NCI-H1092 treated with DMSO at 0.1 percent for 48 hours (cell line): ENCODE results near the gene RBBP5.
"Not testable (repeated sequence)": the region's sequence is repeated elsewhere in the genome, so short reads cannot be mapped to it uniquely, and the experiment has no call there.

ENCODE experiments used
- DNase-seq: peaks from one replicate; lab custom pipeline; 2025; lab: John Stamatoyannopoulos, UW

Gene RBBP5, protein sequence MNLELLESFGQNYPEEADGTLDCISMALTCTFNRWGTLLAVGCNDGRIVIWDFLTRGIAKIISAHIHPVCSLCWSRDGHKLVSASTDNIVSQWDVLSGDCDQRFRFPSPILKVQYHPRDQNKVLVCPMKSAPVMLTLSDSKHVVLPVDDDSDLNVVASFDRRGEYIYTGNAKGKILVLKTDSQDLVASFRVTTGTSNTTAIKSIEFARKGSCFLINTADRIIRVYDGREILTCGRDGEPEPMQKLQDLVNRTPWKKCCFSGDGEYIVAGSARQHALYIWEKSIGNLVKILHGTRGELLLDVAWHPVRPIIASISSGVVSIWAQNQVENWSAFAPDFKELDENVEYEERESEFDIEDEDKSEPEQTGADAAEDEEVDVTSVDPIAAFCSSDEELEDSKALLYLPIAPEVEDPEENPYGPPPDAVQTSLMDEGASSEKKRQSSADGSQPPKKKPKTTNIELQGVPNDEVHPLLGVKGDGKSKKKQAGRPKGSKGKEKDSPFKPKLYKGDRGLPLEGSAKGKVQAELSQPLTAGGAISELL

DNA sequence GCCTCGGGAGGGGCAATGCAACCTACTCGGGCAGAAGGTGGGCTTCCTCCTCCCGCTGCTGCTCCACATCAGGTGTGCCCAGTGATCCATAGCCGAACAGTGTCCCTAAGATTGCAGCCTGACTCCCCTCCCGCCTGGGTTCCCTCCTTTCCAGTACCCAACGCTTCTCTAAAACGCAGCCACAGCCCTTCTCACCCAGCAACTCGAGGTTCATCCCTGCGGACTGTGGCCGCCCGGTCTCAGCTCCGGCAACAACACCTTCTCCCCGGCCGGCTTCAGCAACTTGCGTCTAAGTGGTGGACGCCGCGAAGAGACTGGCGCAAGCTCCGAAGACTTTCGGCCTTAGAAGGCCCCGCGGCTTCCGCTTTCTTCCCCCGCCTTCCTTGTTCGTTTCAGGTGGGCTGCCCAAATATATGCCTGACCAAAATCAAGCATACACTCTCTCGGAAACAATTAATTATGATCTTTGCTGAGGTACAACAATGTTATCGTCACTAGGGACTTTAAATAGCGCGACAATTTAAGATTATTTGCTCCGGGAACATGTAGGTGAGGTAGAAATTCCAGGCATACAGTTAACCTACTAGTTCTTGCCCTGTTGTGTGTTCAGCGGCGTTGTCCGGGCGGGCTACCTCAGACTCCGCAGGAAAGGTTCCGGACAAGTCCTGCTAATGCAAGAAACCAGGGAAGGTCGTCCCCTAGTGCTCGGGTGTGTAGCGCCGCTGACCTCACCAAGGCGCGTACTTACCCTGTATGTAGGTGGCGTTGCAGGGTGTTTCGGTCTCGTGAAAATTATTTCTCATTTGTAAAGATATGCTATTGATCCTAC, at the start of gene RBBP5:
TSS of gene RBBP5 (minus strand) at position 319 of the 829 bp plus-strand sequence. CDS start at position 214, 105 bp downstream.
- peak; percentile 99 for DNase-seq

DNA sequence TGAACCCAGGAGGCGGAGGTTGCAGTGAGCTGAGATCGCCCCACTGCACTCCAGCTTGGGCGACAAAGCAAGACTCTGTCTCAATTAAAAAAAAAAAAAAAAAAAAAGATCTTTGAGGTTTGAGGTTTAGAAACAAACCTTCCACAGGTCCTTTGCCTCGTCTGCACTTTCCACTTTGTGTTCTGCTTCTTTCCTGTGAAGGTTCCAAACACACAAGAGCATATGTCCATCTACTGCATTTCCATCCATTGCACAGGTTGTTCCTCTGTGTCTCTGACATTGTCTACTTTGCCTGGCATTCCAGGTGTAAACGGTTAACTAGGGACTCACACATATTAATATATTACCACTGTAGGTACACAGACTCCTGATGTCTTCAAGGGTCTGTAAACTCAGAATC, 49.6 kb upstream of the RBBP5 start:
- DNase-seq, result no peak

DNA sequence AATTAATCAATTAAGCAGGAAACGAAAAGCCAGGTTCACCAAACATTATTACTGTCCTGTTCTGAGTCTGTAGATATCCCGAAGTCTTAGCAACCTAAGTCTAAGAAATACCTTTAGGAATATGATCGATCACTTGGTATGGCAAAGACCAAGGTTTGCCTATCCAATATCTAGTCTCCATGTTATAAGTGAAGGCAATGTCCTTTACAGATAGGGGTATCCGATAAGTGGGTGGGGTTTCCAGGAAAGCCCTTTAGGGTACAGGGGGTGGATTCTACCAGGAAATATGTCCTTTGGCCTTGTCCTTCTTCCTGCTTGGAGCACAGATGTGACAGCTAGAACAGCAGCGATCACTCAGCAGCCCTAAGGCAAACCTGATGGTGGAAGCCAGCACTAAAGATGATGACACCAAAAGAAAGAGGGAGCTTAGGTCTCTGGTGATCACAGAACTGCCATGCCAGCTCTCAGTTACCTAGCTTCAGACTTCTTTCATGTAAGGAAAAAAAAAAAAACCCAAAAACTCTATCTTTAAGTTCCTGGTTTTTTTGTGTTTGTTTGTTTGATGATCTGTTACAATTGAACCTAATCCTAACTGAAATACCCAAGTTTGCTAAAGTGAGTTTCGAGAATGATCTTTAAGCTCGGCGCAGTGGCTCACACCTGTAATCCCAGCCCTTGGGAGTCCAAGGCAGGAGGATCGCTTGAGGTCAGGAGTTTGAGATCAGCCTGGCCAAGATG, 48.9 kb upstream of the RBBP5 start:
- no peak for DNase-seq

DNA sequence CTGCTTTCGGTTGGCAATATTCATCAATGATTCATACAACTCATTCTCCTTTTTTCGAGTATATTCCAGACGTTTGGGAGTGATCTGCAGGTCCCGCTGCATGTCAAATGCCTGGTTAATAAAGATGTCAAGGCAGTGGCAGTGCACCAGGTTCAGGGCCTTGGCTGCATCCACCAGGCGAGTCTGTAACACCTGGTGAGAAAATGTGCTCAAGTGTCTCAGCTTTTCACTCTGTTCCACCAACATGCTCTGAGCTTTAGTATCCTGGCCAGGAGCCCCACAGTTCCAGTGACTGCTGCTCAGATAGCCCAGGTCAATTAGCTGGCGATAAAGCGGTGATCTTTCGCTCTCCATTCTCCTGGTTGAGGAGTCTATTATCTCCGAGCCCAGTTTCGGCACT, 47.5 kb upstream of the RBBP5 start:
- DNase-seq, result no peak

DNA sequence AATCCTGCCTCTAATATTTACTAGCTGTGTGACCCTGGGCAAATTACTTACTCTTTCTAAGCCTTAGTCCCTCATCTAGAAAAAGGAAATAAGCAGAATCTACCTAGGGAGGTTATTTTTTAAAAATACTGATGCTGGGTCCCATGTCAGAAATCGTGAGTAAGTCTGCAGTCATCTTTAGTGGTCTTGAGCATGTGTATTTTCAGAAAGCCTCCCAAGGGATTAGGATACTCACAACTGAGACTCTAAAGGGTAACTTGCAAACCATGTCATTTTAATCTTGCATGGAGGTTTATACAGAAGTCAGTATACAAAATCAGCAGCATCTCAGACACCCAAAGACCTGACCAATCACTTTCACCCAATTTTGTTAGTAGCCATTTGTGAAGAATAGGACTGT, 46.5 kb upstream of the RBBP5 start:
- no peak for DNase-seq

DNA sequence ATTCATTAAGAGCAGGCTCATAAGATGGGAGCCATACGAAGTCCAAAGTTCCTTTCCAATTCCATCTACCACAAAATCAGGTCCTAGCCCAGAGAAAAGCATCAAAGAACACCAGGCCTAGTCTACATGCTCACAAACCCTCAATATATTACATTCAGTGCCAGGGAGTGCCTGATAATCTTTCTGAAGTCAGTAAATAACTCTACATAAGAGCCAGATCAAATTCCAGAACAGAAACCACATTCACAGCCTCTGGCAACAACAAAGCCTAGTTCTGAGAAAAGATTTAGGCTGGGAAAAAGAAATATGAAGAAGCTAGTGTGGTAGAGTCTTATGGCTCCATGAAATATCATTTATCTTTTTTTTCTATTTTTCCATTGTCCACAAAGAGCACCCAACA, 40.5 kb upstream of the RBBP5 start:
- DNase-seq, result no peak

DNA sequence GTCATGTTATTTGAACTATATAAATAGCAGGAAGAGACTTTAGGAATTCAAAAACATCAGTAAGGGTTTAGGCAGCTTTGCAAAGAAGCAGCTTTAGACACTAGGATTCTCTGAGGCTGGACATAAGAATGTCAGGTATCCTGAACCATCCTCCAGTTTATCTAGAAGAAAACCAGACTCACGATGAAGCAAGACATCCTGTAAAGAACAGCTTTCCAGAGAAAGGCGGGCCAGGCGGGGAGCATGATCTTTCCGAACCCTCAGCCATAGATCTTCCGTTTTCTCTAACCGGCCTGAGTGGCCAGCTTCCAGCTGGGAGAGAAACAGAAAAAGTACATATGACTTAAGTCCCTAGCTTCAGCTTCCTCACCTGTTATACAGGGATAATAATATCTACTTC, 39.3 kb upstream of the RBBP5 start:
- DNase-seq, result no peak

DNA sequence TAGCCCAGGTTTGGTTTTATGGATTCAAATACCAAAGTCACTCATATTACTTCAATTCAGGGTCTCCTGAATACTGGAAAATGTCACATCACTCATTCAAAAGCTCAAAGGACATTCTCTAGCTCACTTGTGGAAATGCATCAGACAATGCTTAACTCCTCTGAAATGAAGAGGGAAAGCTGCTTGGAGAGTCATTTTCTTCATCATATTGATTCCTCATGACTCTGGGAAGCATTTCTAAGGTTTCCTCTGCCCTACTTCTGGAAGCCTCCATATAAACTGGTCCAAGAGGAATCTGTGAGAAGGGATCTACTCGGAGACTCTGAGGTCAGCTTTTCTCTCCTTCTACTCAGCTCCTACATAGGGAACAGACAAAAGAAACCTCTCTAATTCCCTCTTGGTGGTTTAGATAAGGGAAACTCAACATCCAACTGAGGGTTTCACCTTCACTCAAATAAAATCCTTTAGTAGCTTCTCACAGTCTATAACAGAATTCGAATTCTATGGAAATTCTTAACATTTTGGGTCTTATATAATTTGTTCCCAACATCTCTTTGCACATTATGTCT, 36.4 kb upstream of the RBBP5 start:
- no peak for DNase-seq

DNA sequence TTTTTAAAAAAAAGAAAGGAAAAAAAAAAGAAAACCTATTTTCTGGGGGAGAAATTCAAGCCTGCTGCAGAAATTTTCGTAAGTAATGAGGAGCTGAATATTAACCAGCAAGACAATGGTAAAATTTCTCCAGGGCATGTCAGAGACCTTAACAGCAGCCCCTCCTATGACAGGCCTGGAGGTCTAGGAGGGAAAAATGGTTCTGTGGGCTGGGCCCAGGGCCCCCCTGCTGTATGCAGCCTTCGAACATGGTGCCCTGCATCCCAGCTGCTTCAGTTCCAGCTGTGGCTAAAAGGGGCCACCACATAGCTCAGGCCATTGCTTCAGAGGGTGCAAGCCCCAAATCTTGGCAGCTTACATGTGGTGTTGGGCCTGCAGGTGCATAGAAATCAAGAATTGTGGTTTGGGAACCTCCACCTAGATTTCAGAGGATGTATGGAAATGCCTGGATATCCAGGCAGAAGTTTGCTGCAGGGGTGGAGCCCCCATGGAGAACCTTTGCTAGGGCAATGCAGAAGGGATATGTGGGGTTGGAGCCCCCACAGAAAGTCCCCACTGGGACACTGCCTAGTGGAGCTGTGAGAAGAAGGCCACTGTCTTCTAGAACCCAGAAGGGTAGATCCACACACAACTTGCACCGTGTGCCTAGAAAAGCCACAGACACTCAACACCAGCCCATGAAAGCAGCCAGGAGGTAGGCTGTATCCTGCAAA, 34.0 kb upstream of the RBBP5 start:
- DNase-seq, result not testable (repeated sequence)

DNA sequence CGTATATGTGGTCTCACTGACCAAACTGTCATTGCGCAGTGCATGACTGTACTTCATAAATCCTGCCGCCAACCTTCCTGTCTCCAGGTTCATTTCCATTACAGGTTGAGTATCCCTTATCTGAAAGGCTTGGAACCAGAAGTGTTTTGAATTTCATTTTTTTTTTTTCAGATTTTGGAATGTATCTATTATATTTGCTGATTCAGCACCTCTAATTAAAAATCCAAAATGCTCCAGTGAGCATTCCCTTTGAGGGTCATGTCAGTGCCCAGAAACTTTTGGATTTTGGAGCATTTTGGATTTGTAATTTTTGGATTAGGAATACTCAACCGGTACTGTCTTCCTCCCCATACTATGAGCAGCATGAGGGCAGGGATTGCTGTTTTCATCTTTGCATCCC, 30.7 kb upstream of the RBBP5 start:
- no peak for DNase-seq

DNA sequence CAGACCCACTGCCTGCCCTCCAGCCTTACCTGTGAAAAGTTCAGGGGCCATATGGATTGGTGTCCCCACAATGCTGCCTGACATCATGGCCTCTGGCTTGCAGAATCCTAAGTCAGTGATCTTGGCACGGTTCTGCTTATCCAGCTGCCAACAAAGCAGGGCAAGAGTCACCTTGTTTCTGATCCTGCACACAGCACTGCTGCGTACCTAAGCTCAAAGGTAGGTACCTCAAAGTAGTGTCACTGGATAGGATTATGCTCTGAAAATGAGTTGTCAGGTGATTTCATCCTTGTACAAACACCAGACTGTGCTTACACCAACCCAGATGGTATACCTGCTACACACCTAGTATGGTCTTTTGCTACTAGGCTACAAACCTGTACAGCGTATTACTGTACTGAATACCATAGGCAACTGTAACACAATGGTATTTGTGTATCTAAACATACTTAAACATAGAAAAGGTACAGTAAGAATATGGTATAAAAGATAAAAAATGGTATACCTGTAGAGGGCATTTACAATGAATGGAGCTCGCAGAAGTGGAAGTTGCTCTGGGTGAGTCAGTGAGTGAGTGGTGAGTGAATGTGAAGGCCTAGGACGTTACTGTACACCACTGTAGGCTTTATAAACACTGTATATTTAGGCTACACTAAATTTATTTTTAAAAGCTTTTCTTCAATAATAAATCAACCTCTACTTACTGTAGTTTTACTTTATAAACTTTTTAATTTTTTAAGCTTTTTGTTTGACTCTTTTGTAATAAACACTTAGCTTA, 29.1 kb upstream of the RBBP5 start:
- no peak for DNase-seq

DNA sequence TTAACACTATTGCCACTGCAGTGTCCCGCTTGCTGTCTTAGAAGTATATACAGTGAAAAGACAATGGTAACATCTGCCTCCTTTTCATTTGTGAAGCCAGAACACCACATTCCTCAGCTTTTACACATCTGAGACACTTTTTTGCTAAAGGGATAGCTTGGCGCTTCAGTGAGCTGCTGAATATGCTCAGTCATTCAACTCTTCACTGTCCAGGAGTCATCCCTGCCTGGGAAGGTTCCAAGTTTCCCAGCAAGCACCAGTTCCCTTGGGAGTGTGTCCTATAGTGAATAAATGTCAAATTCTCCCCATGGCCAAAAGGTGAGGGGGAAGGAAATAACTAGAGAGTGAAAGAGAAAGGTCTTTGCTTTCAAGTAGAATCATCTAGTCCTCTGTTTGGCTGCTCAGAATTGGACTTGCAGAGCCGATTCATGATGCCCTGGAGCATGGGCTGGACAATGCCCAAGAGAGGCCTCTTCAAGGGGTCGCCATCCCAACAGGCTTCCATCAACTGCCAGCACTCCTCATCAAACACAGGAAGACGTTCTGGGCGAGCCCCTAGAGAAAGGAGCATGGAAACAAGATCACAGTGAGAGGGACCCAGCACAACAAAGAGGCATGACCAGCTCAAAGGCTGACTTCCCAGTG, 25.5 kb upstream of the RBBP5 start:
- no peak for DNase-seq

DNA sequence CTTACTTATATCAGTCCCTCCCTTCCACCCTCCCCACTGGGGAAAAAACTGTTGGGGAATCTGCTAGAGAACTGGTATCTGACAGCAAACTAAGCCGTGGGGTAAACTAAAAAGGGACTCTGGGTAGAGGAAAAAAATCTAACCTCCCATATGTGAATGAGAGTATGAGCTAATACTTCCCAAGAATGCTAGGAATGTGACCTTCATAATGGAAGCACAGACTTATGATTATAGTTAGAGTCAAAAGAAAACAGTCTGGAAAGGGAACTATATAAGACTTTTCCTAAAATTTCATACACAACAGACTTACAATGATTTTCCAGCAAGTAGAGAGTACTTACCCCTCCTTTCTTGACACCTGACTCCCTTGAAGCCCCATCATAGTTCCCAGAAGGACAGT, 23.0 kb upstream of the RBBP5 start:
- no peak for DNase-seq

DNA sequence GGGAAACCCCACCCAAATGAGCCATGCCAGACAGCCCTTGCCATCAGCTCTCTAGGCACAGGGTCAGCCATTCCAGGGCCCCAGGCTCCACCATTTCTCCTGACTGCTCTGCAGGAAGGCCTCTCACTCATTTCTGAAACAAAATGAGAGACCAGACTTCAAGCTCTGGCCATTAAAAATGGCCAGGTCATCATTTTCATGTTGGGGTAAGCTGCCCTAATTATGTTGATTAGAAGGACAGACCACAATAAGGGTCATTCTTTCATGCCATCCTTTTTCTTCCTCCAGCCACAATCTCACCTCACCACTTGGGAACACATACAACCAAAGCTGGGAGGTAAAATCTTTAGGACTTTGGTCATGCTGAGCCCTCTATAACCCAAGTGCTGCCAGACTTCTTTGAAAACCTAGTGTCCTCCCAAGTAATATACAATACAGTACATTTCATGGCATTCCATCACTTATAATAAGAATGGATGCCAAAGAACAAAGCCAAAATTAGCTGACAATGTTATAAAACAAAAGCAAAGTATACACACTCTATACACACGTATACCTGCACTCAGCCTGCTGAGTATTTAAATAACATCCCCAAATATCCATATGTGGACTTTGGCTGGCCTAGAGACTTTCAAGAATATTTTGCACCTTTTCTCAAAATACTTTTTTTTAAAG, 22.4 kb upstream of the RBBP5 start:
- DNase-seq, result no peak

DNA sequence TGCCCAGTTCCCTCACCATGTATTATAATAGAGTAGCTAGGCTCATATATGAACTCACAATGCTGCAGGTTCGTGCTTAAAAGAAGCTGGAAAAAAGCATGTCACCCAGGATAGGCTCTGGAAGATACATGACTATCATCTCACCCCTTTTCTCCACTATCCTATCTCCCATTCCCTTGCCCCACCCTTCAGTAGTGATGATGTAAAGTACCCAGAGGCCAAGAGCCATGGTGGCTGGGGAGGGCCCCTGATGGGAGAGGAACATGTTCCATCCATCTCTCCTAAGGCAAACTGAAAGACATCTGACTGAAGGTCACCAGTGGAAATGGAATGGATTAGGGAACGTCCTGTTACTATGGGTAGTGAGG, 20.3 kb upstream of the RBBP5 start:
- no peak for DNase-seq

DNA sequence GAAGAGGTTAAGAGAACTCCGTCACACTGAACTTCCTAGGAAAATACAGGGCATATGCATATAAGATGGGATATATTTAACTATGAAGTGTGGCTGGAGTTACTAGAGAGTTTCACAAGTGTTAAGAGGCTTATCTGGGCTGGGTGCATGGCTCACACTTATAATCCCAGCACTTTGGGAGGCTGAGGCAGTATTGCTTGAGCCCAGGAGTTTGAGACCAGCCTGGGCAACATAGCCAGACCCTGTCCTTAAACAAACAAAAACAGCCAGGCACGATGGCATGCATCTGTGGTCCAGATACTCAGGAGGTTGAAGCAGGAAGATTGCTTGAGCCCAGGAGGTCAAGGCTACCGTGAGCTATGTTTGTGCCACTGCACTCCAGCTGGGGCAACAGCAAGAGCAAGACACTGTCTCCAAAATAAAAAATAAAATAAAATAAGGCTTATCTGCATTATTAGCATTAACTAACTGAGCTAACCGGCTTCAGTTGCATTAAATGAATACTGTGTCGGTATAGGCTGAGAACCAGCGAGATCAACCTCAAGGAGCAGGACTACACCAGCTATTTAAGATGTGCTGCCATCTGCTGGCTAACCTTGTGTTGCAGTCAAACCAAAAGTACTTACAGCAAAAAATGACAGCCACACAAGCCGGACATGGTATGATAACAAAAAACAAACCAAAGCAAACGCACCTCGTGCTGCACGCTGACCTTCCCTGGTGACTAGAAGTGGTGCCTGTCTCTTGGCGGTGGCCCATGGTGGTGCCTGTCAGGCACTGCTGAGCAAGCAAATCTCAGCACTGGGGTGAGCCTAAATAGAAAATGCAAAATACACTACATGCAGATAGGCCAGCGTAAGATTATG, 19.7 kb upstream of the RBBP5 start:
- DNase-seq, result peak; percentile 76

DNA sequence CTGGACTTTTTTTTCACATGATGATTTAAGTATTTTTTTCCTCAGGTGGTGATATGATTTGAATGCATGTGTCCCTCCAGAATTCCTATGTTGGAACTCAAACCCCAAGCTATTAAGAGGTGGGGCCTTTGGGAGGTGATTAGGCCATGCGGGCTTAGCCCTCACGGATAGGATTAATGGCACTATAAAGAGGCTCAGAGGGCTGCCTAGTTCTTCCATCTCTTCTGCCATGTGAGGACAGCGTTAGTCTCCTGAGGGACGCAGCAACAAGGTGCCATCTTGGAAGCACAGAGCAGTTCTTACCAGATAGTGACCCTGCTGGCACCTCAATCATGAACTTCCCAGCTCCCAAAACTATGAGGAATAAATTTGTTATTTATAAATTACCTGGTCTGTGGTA, 18.3 kb upstream of the RBBP5 start:
- DNase-seq, result no peak

DNA sequence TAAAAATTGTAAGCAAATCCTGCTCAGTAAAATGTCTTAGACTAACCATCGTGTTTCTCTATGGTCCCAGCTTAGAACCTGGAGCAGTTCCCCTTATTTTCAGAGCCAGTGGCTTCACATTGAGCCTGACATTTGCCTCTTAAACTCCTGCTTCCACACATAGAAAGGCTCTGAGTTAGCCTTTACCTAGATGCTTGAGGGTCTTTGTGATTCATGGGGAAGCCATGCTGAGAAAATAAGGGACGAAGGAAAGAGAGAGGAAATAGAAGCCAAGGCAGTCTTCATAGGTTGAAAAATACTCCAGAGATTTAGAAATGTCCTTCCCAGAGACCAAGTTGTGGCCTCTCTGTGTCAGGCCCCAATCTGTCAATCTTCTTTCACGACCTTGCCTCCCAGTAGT, 16.1 kb upstream of the RBBP5 start:
- no peak for DNase-seq

DNA sequence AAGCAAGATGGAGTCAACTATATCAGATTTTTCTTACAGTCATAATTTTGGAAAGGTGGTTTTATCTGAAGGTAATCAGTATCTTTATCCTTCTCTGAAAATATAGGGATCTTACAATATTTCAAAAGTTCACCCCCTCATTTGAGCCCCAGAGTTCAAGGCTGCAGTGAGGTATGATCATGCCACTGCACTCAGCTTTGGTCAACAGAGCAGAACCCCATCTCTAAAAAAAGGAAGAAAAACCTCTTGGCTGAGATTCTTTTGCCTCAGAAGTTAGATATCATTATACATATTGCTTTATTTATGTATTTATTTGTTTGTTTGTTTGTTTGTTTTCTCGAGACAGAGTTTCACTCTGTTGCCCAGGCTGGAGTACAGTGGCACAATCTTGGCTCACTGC, 11.5 kb upstream of the RBBP5 start:
- DNase-seq, result no peak
